ENCODE results near the gene ZNF831. TPM values are rescaled to one million over a fixed set of nuclear protein-coding genes. Genes with fewer than 3 reads are reported as not detected.

ZNF831 gene
- total RNA-seq, 4 donors from 2014 or later = 0.20 to 3.8 (median 2.3) TPM

- no peak overlapping the region for H3K4me3 ChIP-seq
- no peak for DNase-seq
- H3K36me3 ChIP-seq = no peaks in the 10 kb centered on the region
- H3K27me3 ChIP-seq = peaks cover 34% of the 10 kb centered on the region
- peak overlapping the region in 1 of 4 donors; percentile 79 for H3K27ac ChIP-seq
- TF ChIP-seq POLR2A (IDR thresholded peaks at IDR 0.05) (no peak), CTCF (IDR thresholded peaks at IDR 0.05) (no peak), POLR2AphosphoS5 (IDR thresholded peaks at IDR 0.05) (no peak)
- intact Hi-C loops (cut with DNase I; ENCODE audit: low total_unique reads) (loop anchor here (5.0 kb wide), 1 partner anchor 349 kb away; no protein-coding TSS in a partner anchor), in situ Hi-C loops (cut with MboI; ENCODE audit: low pct_ligation_motif_present in 1 of 4, low pct_unique_long_range_greater_than_20kb in 1 of 4, low sequenced_read_pairs in 3 of 4) (loop anchor here in 3 of 4 donors (10.0 to 25.0 kb wide), 5 partner anchors 136 to 734 kb away; partner anchors contain the start of gene NELFCD (in 1 of the 3))
- no peaks in the 10 kb centered on the region for H3K9me3 ChIP-seq
- H3K4me1 ChIP-seq = peaks cover 4 to 21% (median 9%) of the 10 kb centered on the region in 4 donors
- WGBS, 2 donors (ENCODE audit: low coverage in 1 of 2) = 60 to 73% methylated on average over 1 to 9 of the region's 9 CpGs
These were observed 57.6 kb downstream of the ZNF831 start for GRCh38 chr20:59221049-59221706.

GRCh38 chr20:59221707-59222252, 58.2 kb downstream of the ZNF831 start:
- Histone ChIP-seq H3K4me3 (peak overlapping the region; percentile 7 to 86 (median 50)), H3K4me1 (peaks cover 4 to 21% (median 9%) of the 10 kb centered on the region in 4 donors), H3K27ac (peak overlapping the region; percentile 11 to 79 (median 68)), H3K36me3 (no peaks in the 10 kb centered on the region), H3K9me3 (no peaks in the 10 kb centered on the region), H3K27me3 (peaks cover 39% of the 10 kb centered on the region)
- in situ Hi-C loops (cut with MboI; ENCODE audit: low pct_ligation_motif_present in 1 of 4, low pct_unique_long_range_greater_than_20kb in 1 of 4, low sequenced_read_pairs in 3 of 4) (loop anchor here in 3 of 4 donors (10.0 to 25.0 kb wide), 5 partner anchors 137 to 734 kb away; partner anchors contain the start of gene NELFCD (in 1 of the 3)), intact Hi-C loops (cut with DNase I; ENCODE audit: low total_unique reads) (loop anchor here (5.0 kb wide), 1 partner anchor 349 kb away; no protein-coding TSS in a partner anchor)
- TF ChIP-seq EP300 (IDR thresholded peaks at IDR 0.05; ENCODE audit: low read depth) = no peak
- TF ChIP-seq POLR2AphosphoS5 (IDR thresholded peaks at IDR 0.05) = no peak
- no peak for TF ChIP-seq CTCF (IDR thresholded peaks at IDR 0.05)
- no peak for TF ChIP-seq POLR2A (IDR thresholded peaks at IDR 0.05)
- no peak for DNase-seq
- 29 to 53% methylated on average over 11 to 18 of the region's 18 CpGs for WGBS, 2 donors (ENCODE audit: low coverage in 1 of 2)

- Histone ChIP-seq H3K9me3 (no peaks in the 10 kb centered on the region), H3K27me3 (peaks cover 39% of the 10 kb centered on the region), H3K4me1 (peaks cover 4 to 21% (median 9%) of the 10 kb centered on the region in 4 donors), H3K36me3 (no peaks in the 10 kb centered on the region), H3K4me3 (peak overlapping the region; percentile 7 to 86 (median 50)), H3K27ac (peak overlapping the region; percentile 11 to 79 (median 68))
- intact Hi-C loops (cut with DNase I; ENCODE audit: low total_unique reads) = loop anchor here (5.0 kb wide), 1 partner anchor 350 kb away; no protein-coding TSS in a partner anchor
- peak; percentile 88 for DNase-seq
- TF ChIP-seq EP300 (IDR thresholded peaks at IDR 0.05; ENCODE audit: low read depth) (no peak), CTCF (IDR thresholded peaks at IDR 0.05) (peak; percentile 91 to 99 (median 95)), POLR2AphosphoS5 (IDR thresholded peaks at IDR 0.05) (no peak), POLR2A (IDR thresholded peaks at IDR 0.05) (no peak)
- WGBS, 2 donors (ENCODE audit: low coverage in 1 of 2) = 0 to 2% methylated on average over 3 to 45 of the region's 51 CpGs
- in situ Hi-C loops (cut with MboI; ENCODE audit: low pct_ligation_motif_present in 1 of 4, low pct_unique_long_range_greater_than_20kb in 1 of 4, low sequenced_read_pairs in 3 of 4) = loop anchor here in 3 of 4 donors (10.0 to 25.0 kb wide), 5 partner anchors 138 to 735 kb away; partner anchors contain the start of gene NELFCD (in 1 of the 3)
These were observed 58.9 kb downstream of the ZNF831 start for GRCh38 chr20:59222253-59223181.
